Tibial nerve (tissue), 4 donors: Measurements from ENCODE around the gene NBL1. TPM values are rescaled to one million over a fixed set of nuclear protein-coding genes. Genes with fewer than 3 reads are reported as not detected.

Source experiments
- DNase-seq, 2 donors: peaks; one replicate each; pipeline ENCODE4 v3.0.0-alpha.2; 2019; ENCODE audit warnings: low spot score in 2 of 2
- H3K27ac ChIP-seq, 4 donors: fragments of 200-600 bp; sonication (generic) in 3 of 4; one replicate each; pipeline ENCODE4 v1.5.1; 2017 to 2019; ENCODE audit warnings: mild to moderate bottlenecking in 1 of 4
- H3K27me3 ChIP-seq, 2 donors: fragments of 200-600 bp; sonication (generic) in 1 of 2; one replicate each; pipeline versions ENCODE4 v1.5.1 to v1.6.0; 2017 to 2019
- H3K36me3 ChIP-seq, 3 donors: fragments of 200-600 bp; sonication (generic); one replicate each; pipeline ENCODE4 v1.5.1; 2018 to 2019
- H3K4me1 ChIP-seq, 4 donors: fragments of 200-600 bp; sonication (generic) in 3 of 4; one replicate each; pipeline ENCODE4 v1.5.1; 2017 to 2019
- H3K4me3 ChIP-seq, 4 donors: fragments of 200-600 bp; sonication (generic) in 3 of 4; one replicate each; pipeline ENCODE4 v1.5.1; 2017 to 2019; ENCODE audit warnings: mild to moderate bottlenecking in 1 of 4, moderate library complexity in 1 of 4
- H3K9me3 ChIP-seq, 4 donors: fragments of 200-600 bp; sonication (generic) in 3 of 4; one replicate each; pipeline ENCODE4 v1.5.1; 2017 to 2019
- EP300 ChIP-seq, 2 donors: sonication (generic); formaldehyde crosslinking; IDR thresholded peaks; one replicate each; pipeline ENCODE4 v1.6.1; 2017; ENCODE audit warnings: antibody characterized with exemption in 2 of 2, mild to moderate bottlenecking in 1 of 2
- POLR2A ChIP-seq, 2 donors: fragments of 450-650 bp; IDR thresholded peaks; one replicate each; pipeline ENCODE4 v1.6.1; 2017; ENCODE audit warnings: antibody characterized with exemption in 2 of 2, mild to moderate bottlenecking in 2 of 2, moderate library complexity in 2 of 2
- WGBS, 2 donors: methylation state at CpG; one replicate each; pipeline ENCODE4 v1.1.5; 2018; 5-methylcytosine and 5-hydroxymethylcytosine counted together
- total RNA-seq, 4 donors: library from RNA; depleted of rRNA; stranded (reverse); fragments of >200 nt; gene quantifications; one replicate each; pipeline ENCODE4 v1.1.0, GENCODE V29; 2016
- TF ChIP-seq, protein P1 (sequence below), 5 experiments: fragments of 200-600 bp in 3 of 5; fragments of 450-650 bp in 2 of 5; sonication (generic) in 3 of 5; IDR thresholded peaks; one replicate each; pipeline ENCODE4 v1.5.1; 2016 to 2019; ENCODE audit warnings: antibody characterized with exemption in 5 of 5, mild to moderate bottlenecking in 3 of 5, moderate library complexity in 2 of 5

The NBL1 gene
- total RNA-seq, 4 donors from 2014 or later = 71.9 to 157 (median 92.0) TPM

GRCh38 chr1:19687414-19687813 is 43.3 kb downstream of the NBL1 start:
- TF ChIP-seq, protein P1, sequence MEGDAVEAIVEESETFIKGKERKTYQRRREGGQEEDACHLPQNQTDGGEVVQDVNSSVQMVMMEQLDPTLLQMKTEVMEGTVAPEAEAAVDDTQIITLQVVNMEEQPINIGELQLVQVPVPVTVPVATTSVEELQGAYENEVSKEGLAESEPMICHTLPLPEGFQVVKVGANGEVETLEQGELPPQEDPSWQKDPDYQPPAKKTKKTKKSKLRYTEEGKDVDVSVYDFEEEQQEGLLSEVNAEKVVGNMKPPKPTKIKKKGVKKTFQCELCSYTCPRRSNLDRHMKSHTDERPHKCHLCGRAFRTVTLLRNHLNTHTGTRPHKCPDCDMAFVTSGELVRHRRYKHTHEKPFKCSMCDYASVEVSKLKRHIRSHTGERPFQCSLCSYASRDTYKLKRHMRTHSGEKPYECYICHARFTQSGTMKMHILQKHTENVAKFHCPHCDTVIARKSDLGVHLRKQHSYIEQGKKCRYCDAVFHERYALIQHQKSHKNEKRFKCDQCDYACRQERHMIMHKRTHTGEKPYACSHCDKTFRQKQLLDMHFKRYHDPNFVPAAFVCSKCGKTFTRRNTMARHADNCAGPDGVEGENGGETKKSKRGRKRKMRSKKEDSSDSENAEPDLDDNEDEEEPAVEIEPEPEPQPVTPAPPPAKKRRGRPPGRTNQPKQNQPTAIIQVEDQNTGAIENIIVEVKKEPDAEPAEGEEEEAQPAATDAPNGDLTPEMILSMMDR (IDR thresholded peaks at IDR 0.05) = no peak
- TF ChIP-seq POLR2A (IDR thresholded peaks at IDR 0.05) (no peak), EP300 (IDR thresholded peaks at IDR 0.05) (no peak)
- peaks cover 0 to 89% (median 0%) of the 10 kb centered on the region in 3 donors for H3K36me3 ChIP-seq
- no peak for DNase-seq

GRCh38 chr1:19688041-19688842 is 44.1 kb downstream of the NBL1 start:
- Histone ChIP-seq H3K4me3 (no peak overlapping the region), H3K9me3 (peaks cover 0 to 13% (median 0%) of the 10 kb centered on the region in 4 donors), H3K27ac (no peak overlapping the region), H3K36me3 (peaks cover 0 to 86% (median 0%) of the 10 kb centered on the region in 3 donors), H3K4me1 (no peaks in the 10 kb centered on the region), H3K27me3 (no peaks in the 10 kb centered on the region)
- 75 to 86% methylated on average over 16 to 19 of the region's 19 CpGs for WGBS, 2 donors
- TF ChIP-seq EP300 (IDR thresholded peaks at IDR 0.05) = no peak
- TF ChIP-seq, protein P1 (IDR thresholded peaks at IDR 0.05) = no peak
- TF ChIP-seq POLR2A (IDR thresholded peaks at IDR 0.05) = no peak
- DNase-seq = no peak

More at GRCh38 chr1:19687414-19687813, 43.3 kb downstream of the NBL1 start:
- 56 to 100% methylated on average over 1 of the region's 1 CpG for WGBS, 2 donors
- Histone ChIP-seq H3K27me3 (no peaks in the 10 kb centered on the region), H3K4me1 (no peaks in the 10 kb centered on the region), H3K27ac (no peak overlapping the region), H3K9me3 (peaks cover 0 to 13% (median 0%) of the 10 kb centered on the region in 4 donors), H3K4me3 (no peak overlapping the region)

DNA sequence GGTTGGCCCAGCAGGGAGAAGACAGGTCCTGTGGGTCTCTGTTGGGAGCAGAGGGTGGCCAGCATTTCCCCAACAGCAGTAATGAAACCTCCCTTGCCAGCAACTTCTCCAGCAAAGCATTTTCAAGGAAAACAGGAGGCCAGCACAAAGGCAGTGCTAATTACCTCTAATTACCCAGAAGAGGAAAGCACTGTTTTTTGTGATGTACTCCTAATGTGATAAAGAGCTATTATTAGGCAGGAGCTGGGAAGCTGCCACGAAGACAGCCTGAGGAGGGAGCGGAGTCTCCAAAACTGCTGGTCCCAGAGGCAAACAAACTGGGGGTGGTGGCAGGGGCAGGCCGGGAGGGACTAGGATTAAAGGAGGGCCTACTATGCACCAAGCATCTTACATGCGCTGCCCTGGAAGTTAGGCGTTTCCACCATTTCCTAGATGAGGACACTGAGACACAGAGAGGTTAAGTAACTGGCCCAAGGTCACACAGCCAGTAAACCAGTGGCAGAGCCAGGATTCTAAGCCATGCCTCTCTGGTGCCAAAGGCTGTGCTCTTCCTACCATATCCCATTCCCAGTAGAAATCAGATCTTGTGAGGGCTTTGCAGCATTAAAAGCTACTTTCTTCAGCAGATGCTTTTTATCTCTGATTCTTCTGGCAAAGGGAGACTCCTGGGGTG is 45.1 kb downstream of the NBL1 start:
- no peak for TF ChIP-seq POLR2A (IDR thresholded peaks at IDR 0.05)
- TF ChIP-seq, protein P1 (IDR thresholded peaks at IDR 0.05) = no peak
- no peak for TF ChIP-seq EP300 (IDR thresholded peaks at IDR 0.05)
- Histone ChIP-seq H3K4me1 (no peaks in the 10 kb centered on the region), H3K36me3 (peaks cover 0 to 93% (median 0%) of the 10 kb centered on the region in 3 donors), H3K27me3 (no peaks in the 10 kb centered on the region), H3K4me3 (no peak overlapping the region), H3K27ac (no peak overlapping the region), H3K9me3 (peaks cover 0 to 13% (median 0%) of the 10 kb centered on the region in 4 donors)
- WGBS, 2 donors = 63 to 71% methylated on average over 5 of the region's 5 CpGs
- DNase-seq = no peak

- TF ChIP-seq EP300 (IDR thresholded peaks at IDR 0.05) (no peak), POLR2A (IDR thresholded peaks at IDR 0.05) (no peak)
- TF ChIP-seq, protein P1 (IDR thresholded peaks at IDR 0.05) = no peak
- no peak for DNase-seq
- Histone ChIP-seq H3K27ac (no peak overlapping the region), H3K27me3 (no peaks in the 10 kb centered on the region), H3K36me3 (peaks cover 0 to 93% (median 0%) of the 10 kb centered on the region in 3 donors), H3K4me1 (no peaks in the 10 kb centered on the region), H3K4me3 (no peak overlapping the region), H3K9me3 (peaks cover 0 to 13% (median 0%) of the 10 kb centered on the region in 4 donors)
- 90 to 91% methylated on average over 3 of the region's 3 CpGs for WGBS, 2 donors
Observed at GRCh38 chr1:19689856-19690255, 45.7 kb downstream of the NBL1 start.

DNA sequence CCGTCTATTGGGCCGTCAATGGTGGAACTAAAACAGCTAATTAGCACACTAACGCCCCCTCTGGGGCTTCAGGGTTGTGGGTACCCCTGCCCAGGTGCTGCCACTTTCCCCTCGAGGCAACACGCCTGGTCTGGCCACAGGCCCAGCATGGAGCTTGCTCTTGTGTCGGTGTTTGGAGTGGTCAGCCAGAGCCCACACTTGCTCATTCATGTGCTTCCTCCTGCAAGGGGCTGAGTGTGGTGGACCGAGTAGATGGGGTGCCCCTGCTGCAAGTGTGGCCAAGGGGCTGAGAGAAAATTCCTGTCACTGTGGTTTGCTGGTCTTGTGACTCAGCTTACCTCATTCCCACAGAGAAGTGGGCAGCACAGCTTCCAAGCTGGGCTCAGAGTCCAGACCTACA is 46.2 kb downstream of the NBL1 start:
- WGBS, 2 donors = 93 to 96% methylated on average over 7 of the region's 7 CpGs
- TF ChIP-seq POLR2A (IDR thresholded peaks at IDR 0.05) (no peak), EP300 (IDR thresholded peaks at IDR 0.05) (no peak)
- TF ChIP-seq, protein P1 (IDR thresholded peaks at IDR 0.05) = no peak
- H3K27me3 ChIP-seq = no peaks in the 10 kb centered on the region
- H3K36me3 ChIP-seq = peaks cover 0 to 93% (median 0%) of the 10 kb centered on the region in 3 donors
- H3K9me3 ChIP-seq = peaks cover 0 to 13% (median 0%) of the 10 kb centered on the region in 4 donors
- DNase-seq = no peak
- no peak overlapping the region for H3K4me3 ChIP-seq
- no peak overlapping the region for H3K27ac ChIP-seq
- H3K4me1 ChIP-seq = no peaks in the 10 kb centered on the region
